ENCODE results near the gene SPOCK1. TPM values are rescaled to one million over a fixed set of nuclear protein-coding genes. Genes with fewer than 3 reads are reported as not detected.

Gene SPOCK1
- total and polyA plus RNA-seq, 9 of the 15 experiments (the other 6 are each of a cell fraction or from before 2014, with no cell fraction given) = 0.01 to 0.35 (median 0.04) TPM; not detected in 6

GRCh38 chr5:137350791-137351190 lies 148.3 kb downstream of the SPOCK1 start (continued):
- no peak for TF ChIP-seq TSHZ1 (CRISPR knock-in tag; IDR thresholded peaks at IDR 0.05)
- TF ChIP-seq NCOA2 (IDR thresholded peaks at IDR 0.05; ENCODE audit: partially characterized antibody in 2 of 2) = no peak
- TF ChIP-seq SOX6 (IDR thresholded peaks at IDR 0.05) = no peak
- 0 out of 2 replicates have a peak, but pooled peaks have one; percentile 29 for TF ChIP-seq NFE2 (IDR thresholded peaks at IDR 0.05; ENCODE audit: low read depth)
- TF ChIP-seq MAFG (tag; conservative IDR thresholded peaks at IDR 0.05) = peak; percentile 55
- no peak for TF ChIP-seq FOXO4 (CRISPR knock-in tag; IDR thresholded peaks at IDR 0.05)
- TF ChIP-seq MAFF (IDR thresholded peaks at IDR 0.05; ENCODE audit: low read length) = peak; percentile 32; the same call in 1 of the 2 replicates
- peak; percentile 58 for TF ChIP-seq ZNF316 (IDR thresholded peaks at IDR 0.05)
- TF ChIP-seq NCOR1 (IDR thresholded peaks at IDR 0.05) = no peak
